Hepatocyte (in vitro differentiated cells): ENCODE measurements around the gene OCA2.

Experiments
- CTCF ChIP-seq: fragments of 200-600 bp; sonication (generic); IDR thresholded peaks from 2 replicates; pipeline ENCODE4 v1.5.1; 2016; ENCODE audit warnings: antibody characterized with exemption, mild to moderate bottlenecking; ENCODE audit not compliant: poor library complexity
- EZH2 ChIP-seq: fragments of 200-600 bp; sonication (generic); IDR thresholded peaks from 2 replicates; pipeline ENCODE4 v1.6.1; 2016; ENCODE audit warnings: antibody characterized with exemption, mild to moderate bottlenecking, borderline replicate concordance

GRCh38 chr15:28098766-28099554 is at the start of gene OCA2:
- peak; percentile 51 for TF ChIP-seq CTCF
- no peak for TF ChIP-seq EZH2
